C4-2B (cell line): Measurements from ENCODE around the gene CHAC1.

Source experiments
- H3K27ac ChIP-seq: fragments of 450-650 bp; 2 replicates; pipeline ENCODE4 v1.5.1; 2017
- CTCF ChIP-seq: fragments of 450-650 bp; conservative IDR thresholded peaks from 2 replicates; pipeline ENCODE4 v1.5.1; 2017; ENCODE audit warnings: mild to moderate bottlenecking
- ZFX ChIP-seq: fragments of 450-650 bp; IDR thresholded peaks from 2 replicates; pipeline ENCODE4 v1.6.1; 2017

CHAC1 gene

GRCh38 chr15:40988156-40988555, 34.9 kb downstream of the CHAC1 start:
- TF ChIP-seq CTCF (no peak), ZFX (no peak)
- no peak overlapping the region for H3K27ac ChIP-seq

GRCh38 chr15:40990080-40990479, 36.8 kb downstream of the CHAC1 start:
- no peak overlapping the region for H3K27ac ChIP-seq
- no peak for TF ChIP-seq CTCF
- TF ChIP-seq ZFX: no peak

GRCh38 chr15:40990789-40991188, 37.5 kb downstream of the CHAC1 start:
- no peak overlapping the region for H3K27ac ChIP-seq
- no peak for TF ChIP-seq CTCF
- no peak for TF ChIP-seq ZFX

- H3K27ac ChIP-seq: no peak overlapping the region
- no peak for TF ChIP-seq ZFX
- no peak for TF ChIP-seq CTCF
Observed at GRCh38 chr15:40991355-40991754, 38.1 kb downstream of the CHAC1 start.

GRCh38 chr15:40992241-40992741, 39.0 kb downstream of the CHAC1 start:
- no peak for TF ChIP-seq ZFX
- no peak for TF ChIP-seq CTCF
- H3K27ac ChIP-seq: no peak overlapping the region

GRCh38 chr15:40992825-40993224, 39.6 kb downstream of the CHAC1 start:
- TF ChIP-seq CTCF (no peak), ZFX (no peak)
- no peak overlapping the region for H3K27ac ChIP-seq

GRCh38 chr15:40995656-40996055, 42.4 kb downstream of the CHAC1 start:
- TF ChIP-seq ZFX: no peak
- no peak for TF ChIP-seq CTCF
- no peak overlapping the region for H3K27ac ChIP-seq
